ELF-1 (cell line): ENCODE results near the gene RUNX2.

Experiments
- DNase-seq: peaks from one replicate; pipeline ENCODE4 v3.0.0-alpha.2; 2016; ENCODE audit warnings: low read depth, low spot score

Gene RUNX2

GRCh38 chr6:45411959-45412358 lies 83.8 kb downstream of the RUNX2 start:
- no peak for DNase-seq

GRCh38 chr6:45415315-45415714 lies 87.2 kb downstream of the RUNX2 start:
- DNase-seq: peak; percentile 15

- no peak for DNase-seq
Measured at GRCh38 chr6:45415788-45416518, 87.8 kb downstream of the RUNX2 start.

- DNase-seq: no peak
Measured at GRCh38 chr6:45416700-45417099, 88.6 kb downstream of the RUNX2 start.

- no peak for DNase-seq
Measured at GRCh38 chr6:45417436-45417835, 89.3 kb downstream of the RUNX2 start.

- DNase-seq: peak; percentile 85
Measured at GRCh38 chr6:45419571-45420082, 91.5 kb downstream of the RUNX2 start.

GRCh38 chr6:45420083-45420908 lies 92.2 kb downstream of the RUNX2 start:
- peak; percentile 27 for DNase-seq

- peak; percentile 43 for DNase-seq
Measured at GRCh38 chr6:45420909-45421708, 93.0 kb downstream of the RUNX2 start.

GRCh38 chr6:45421709-45422502 lies 93.8 kb downstream of the RUNX2 start:
- peak; percentile 48 for DNase-seq

- DNase-seq: peak; percentile 59
Measured at GRCh38 chr6:45422503-45423110, 94.5 kb downstream of the RUNX2 start.

GRCh38 chr6:45423111-45423823 lies 95.1 kb downstream of the RUNX2 start:
- DNase-seq: peak; percentile 27

GRCh38 chr6:45423824-45424450 lies 95.8 kb downstream of the RUNX2 start:
- DNase-seq: peak; percentile 45

- no peak for DNase-seq
Measured at GRCh38 chr6:45424451-45424861, 96.3 kb downstream of the RUNX2 start.

- no peak for DNase-seq
Measured at GRCh38 chr6:45426251-45426650, 98.1 kb downstream of the RUNX2 start.

GRCh38 chr6:45427726-45428125 lies 99.6 kb downstream of the RUNX2 start:
- no peak for DNase-seq

GRCh38 chr6:45428727-45429126 lies 100.6 kb downstream of the RUNX2 start:
- no peak for DNase-seq

- no peak for DNase-seq
Measured at GRCh38 chr6:45430590-45431202, 102.6 kb downstream of the RUNX2 start.

- no peak for DNase-seq
Measured at GRCh38 chr6:45431317-45432065, 103.4 kb downstream of the RUNX2 start.
